ENCODE measurements around the gene GOLGA2.

Gene GOLGA2

GRCh38 chr9:128304136-128304970 lies 28.5 kb upstream of the GOLGA2 start:
- H3K27ac ChIP-seq: no peak overlapping the region
- TF ChIP-seq ZFX (IDR thresholded peaks at IDR 0.05) (no peak), CTCF (conservative IDR thresholded peaks at IDR 0.05) (no peak)

- TF ChIP-seq CTCF (conservative IDR thresholded peaks at IDR 0.05) (no peak), ZFX (IDR thresholded peaks at IDR 0.05) (no peak)
Measured at GRCh38 chr9:128298535-128299482, 23.0 kb upstream of the GOLGA2 start.

GRCh38 chr9:128297221-128297773 lies 21.5 kb upstream of the GOLGA2 start:
- TF ChIP-seq CTCF (conservative IDR thresholded peaks at IDR 0.05): no peak
- no peak for TF ChIP-seq ZFX (IDR thresholded peaks at IDR 0.05)

More at GRCh38 chr9:128298535-128299482, 23.0 kb upstream of the GOLGA2 start:
- no peak overlapping the region for H3K27ac ChIP-seq

GRCh38 chr9:128296340-128297220 lies 20.8 kb upstream of the GOLGA2 start:
- TF ChIP-seq CTCF (conservative IDR thresholded peaks at IDR 0.05) (no peak), ZFX (IDR thresholded peaks at IDR 0.05) (no peak)
- H3K27ac ChIP-seq: no peak overlapping the region

More at GRCh38 chr9:128297221-128297773, 21.5 kb upstream of the GOLGA2 start:
- H3K27ac ChIP-seq: no peak overlapping the region

GRCh38 chr9:128294142-128294541 lies 18.3 kb upstream of the GOLGA2 start:
- H3K27ac ChIP-seq: no peak overlapping the region
- TF ChIP-seq ZFX (IDR thresholded peaks at IDR 0.05) (no peak), CTCF (conservative IDR thresholded peaks at IDR 0.05) (no peak)

GRCh38 chr9:128293091-128293490 lies 17.3 kb upstream of the GOLGA2 start:
- no peak overlapping the region for H3K27ac ChIP-seq
- TF ChIP-seq CTCF (conservative IDR thresholded peaks at IDR 0.05): no peak
- TF ChIP-seq ZFX (IDR thresholded peaks at IDR 0.05): no peak
